Right atrium auricular region (tissue), 2 donors: ENCODE results near the gene OXSR1. TPM values are rescaled to one million over a fixed set of nuclear protein-coding genes. Genes with fewer than 3 reads are reported as not detected.

Experiments used
- DNase-seq: peaks from one replicate; pipeline ENCODE4 v3.0.0-alpha.2; 2019; ENCODE audit warnings: low spot score
- H3K27ac ChIP-seq, 2 donors: fragments of 200-600 bp; sonication (generic); 1 replicate in 1 of 2; 2 replicates in 1 of 2; pipeline ENCODE4 v1.5.1; 2016 to 2019
- H3K27me3 ChIP-seq, 2 donors: fragments of 200-600 bp; sonication (generic); one replicate each; pipeline versions ENCODE4 v1.5.1 to v1.6.0; 2017 to 2019
- H3K36me3 ChIP-seq: fragments of 200-600 bp; sonication (generic); one replicate; pipeline ENCODE4 v1.5.1; 2016
- H3K4me1 ChIP-seq, 2 donors: fragments of 200-600 bp; sonication (generic); one replicate each; pipeline versions ENCODE4 v1.5.1 to v1.6.0; 2017 to 2019
- H3K4me3 ChIP-seq, 2 donors: fragments of 200-600 bp; sonication (generic); 1 replicate in 1 of 2; 2 replicates in 1 of 2; pipeline ENCODE4 v1.5.1; 2017 to 2019; ENCODE audit warnings: mild to moderate bottlenecking in 1 of 2, moderate library complexity in 1 of 2
- H3K9me3 ChIP-seq, 2 donors: fragments of 200-600 bp; sonication (generic); one replicate each; pipeline ENCODE4 v1.5.1; 2019
- CTCF ChIP-seq, 2 donors: fragments of 200-600 bp; sonication (generic); IDR thresholded peaks; one replicate each; pipeline ENCODE4 v1.5.1; 2019; ENCODE audit warnings: antibody characterized with exemption in 2 of 2
- total RNA-seq, 2 donors: library from RNA; depleted of rRNA; stranded (reverse); fragments of >200 nt; gene quantifications; one replicate each; pipeline ENCODE4 v1.1.0, GENCODE V29; 2016

OXSR1 gene
- total RNA-seq, 2 donors from 2014 or later: 25.8 to 27.2 TPM

- Histone ChIP-seq H3K27ac (no peak overlapping the region), H3K27me3 (no peaks in the 10 kb centered on the region), H3K4me3 (no peak overlapping the region), H3K36me3 (no peaks in the 10 kb centered on the region), H3K4me1 (no peaks in the 10 kb centered on the region), H3K9me3 (no peaks in the 10 kb centered on the region)
- no peak for DNase-seq
- no peak for TF ChIP-seq CTCF (IDR thresholded peaks at IDR 0.05)
Observed at GRCh38 chr3:38297947-38298711, 132.8 kb downstream of the OXSR1 start.

Other genes starting within 250 kb of the OXSR1 start
- gene VILL, start 174.8 kb upstream of the OXSR1 start, total RNA-seq: 10 to 100 TPM in 1 of 2 donors, 1 to 10 TPM in 1; 4.2 to 12.2 TPM
- 10 to 100 TPM in 1 of 2 donors, 1 to 10 TPM in 1; 8.7 to 15.5 TPM for gene PLCD1, start 135.9 kb upstream of the OXSR1 start, total RNA-seq
- gene DLEC1, start 126.3 kb upstream of the OXSR1 start, total RNA-seq: under 1 TPM; 0.22 to 0.35 TPM
- 10 to 100 TPM; 50.9 to 74.0 TPM for gene ACAA1, start 28.4 kb upstream of the OXSR1 start, total RNA-seq
- gene MYD88, start 26.9 kb upstream of the OXSR1 start, total RNA-seq: 10 to 100 TPM in 1 of 2 donors, 1 to 10 TPM in 1; 7.1 to 14.3 TPM
- gene SLC22A13, start 100.3 kb downstream of the OXSR1 start, total RNA-seq: not detected
- not detected for gene SLC22A14, start 116.8 kb downstream of the OXSR1 start, total RNA-seq
- gene XYLB, start 181.2 kb downstream of the OXSR1 start, total RNA-seq: under 1 TPM; 0.70 to 0.79 TPM